Large intestine (tissue), 12 donors: Measurements from ENCODE around the gene ATG101. TPM values are rescaled to one million over a fixed set of nuclear protein-coding genes. Genes with fewer than 3 reads are reported as not detected.

Experiments
- DNase-seq, 2 donors: peaks; one replicate each; pipeline versions ENCODE4 v3.0.0 to v3.0.0-alpha.2; 2013
- H3K27ac ChIP-seq: one replicate; pipeline ENCODE4 v1.5.1; 2013; ENCODE audit warnings: low read length
- H3K27me3 ChIP-seq: 2 replicates; pipeline ENCODE4 v1.6.1; 2013; ENCODE audit warnings: low read length; ENCODE audit not compliant: control insufficient read depth, insufficient read depth
- H3K36me3 ChIP-seq: 2 replicates; pipeline ENCODE4 v1.6.1; 2013; ENCODE audit warnings: low read length; ENCODE audit not compliant: control insufficient read depth, insufficient read depth
- H3K4me1 ChIP-seq: one replicate; pipeline ENCODE4 v1.6.1; 2013; ENCODE audit warnings: low read length; ENCODE audit not compliant: control insufficient read depth, insufficient read depth
- H3K4me3 ChIP-seq: one replicate; pipeline ENCODE4 v1.5.1; 2013; ENCODE audit warnings: low read length
- H3K9me3 ChIP-seq: one replicate; pipeline ENCODE4 v1.6.1; 2013; ENCODE audit warnings: mild to moderate bottlenecking, low read depth, low read length, moderate library complexity; ENCODE audit not compliant: control insufficient read depth
- WGBS: methylation state at CpG from one replicate; pipeline ENCODE4 v1.1.5; 2013; ENCODE audit warnings: low lambda C conversion rate; ENCODE audit not compliant: insufficient coverage; 5-methylcytosine and 5-hydroxymethylcytosine counted together
- long read RNA-seq, 11 donors: transcript quantifications; one replicate each; lab custom pipeline, GENCODE V29; 2026
- polyA plus RNA-seq: library from polyadenylated mRNA; unstranded; fragments of 120-200 nt; gene quantifications from one replicate; pipeline ENCODE4 v1.2.1, GENCODE V29; 2013

ATG101 gene, protein sequence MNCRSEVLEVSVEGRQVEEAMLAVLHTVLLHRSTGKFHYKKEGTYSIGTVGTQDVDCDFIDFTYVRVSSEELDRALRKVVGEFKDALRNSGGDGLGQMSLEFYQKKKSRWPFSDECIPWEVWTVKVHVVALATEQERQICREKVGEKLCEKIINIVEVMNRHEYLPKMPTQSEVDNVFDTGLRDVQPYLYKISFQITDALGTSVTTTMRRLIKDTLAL
- 27.8 TPM for polyA plus RNA-seq
- long read RNA-seq, donor 1, transcript ATG101-201 (4 exons, 1,439 nt) = major isoform, 6 of 6 reads
- long read RNA-seq, donor 1, partial matches to known transcripts = 0 of 6 reads
- long read RNA-seq, donor 1, other reads (novel, unspliced or antisense) = 0 of 6 reads
- long read RNA-seq, donor 2, transcript ATG101-201 (4 exons, 1,439 nt) = major isoform, 18 of 36 reads
- long read RNA-seq, donor 2, partial matches to known transcripts = 18 of 36 reads
- long read RNA-seq, donor 2, other reads (novel, unspliced or antisense) = 0 of 36 reads
- long read RNA-seq, donor 3 = 0 reads
- long read RNA-seq, donor 4, partial matches to known transcripts = 0 of 2 reads
- long read RNA-seq, donor 4, other reads (novel, unspliced or antisense) = 0 of 2 reads
- long read RNA-seq, donor 5, transcript ATG101-201 (4 exons, 1,439 nt) = major isoform, 5 of 15 reads
- long read RNA-seq, donor 5, partial matches to known transcripts = 7 of 15 reads
- long read RNA-seq, donor 5, other reads (novel, unspliced or antisense) = 0 of 15 reads
- long read RNA-seq, donor 6, transcript ATG101-201 (4 exons, 1,439 nt) = major isoform, 12 of 14 reads
- long read RNA-seq, donor 6, partial matches to known transcripts = 0 of 14 reads
- long read RNA-seq, donor 6, other reads (novel, unspliced or antisense) = 0 of 14 reads
- long read RNA-seq, donor 7, partial matches to known transcripts = 7 of 10 reads
- long read RNA-seq, donor 7, other reads (novel, unspliced or antisense) = 0 of 10 reads
- long read RNA-seq, donor 8, transcript ATG101-201 (4 exons, 1,439 nt) = major isoform, 14 of 33 reads
- long read RNA-seq, donor 8, partial matches to known transcripts = 14 of 33 reads
- long read RNA-seq, donor 8, other reads (novel, unspliced or antisense) = 0 of 33 reads
- long read RNA-seq, donor 9, transcript ATG101-201 (4 exons, 1,439 nt) = major isoform, 8 of 9 reads
- long read RNA-seq, donor 9, partial matches to known transcripts = 0 of 9 reads
- long read RNA-seq, donor 9, other reads (novel, unspliced or antisense) = 0 of 9 reads
- long read RNA-seq, donor 10, transcript ATG101-201 (4 exons, 1,439 nt) = major isoform, 14 of 15 reads
- long read RNA-seq, donor 10, partial matches to known transcripts = 0 of 15 reads
- long read RNA-seq, donor 10, other reads (novel, unspliced or antisense) = 0 of 15 reads
- long read RNA-seq, donor 11, transcript ATG101-201 (4 exons, 1,439 nt) = major isoform, 6 of 6 reads
- long read RNA-seq, donor 11, partial matches to known transcripts = 0 of 6 reads
- long read RNA-seq, donor 11, other reads (novel, unspliced or antisense) = 0 of 6 reads

DNA sequence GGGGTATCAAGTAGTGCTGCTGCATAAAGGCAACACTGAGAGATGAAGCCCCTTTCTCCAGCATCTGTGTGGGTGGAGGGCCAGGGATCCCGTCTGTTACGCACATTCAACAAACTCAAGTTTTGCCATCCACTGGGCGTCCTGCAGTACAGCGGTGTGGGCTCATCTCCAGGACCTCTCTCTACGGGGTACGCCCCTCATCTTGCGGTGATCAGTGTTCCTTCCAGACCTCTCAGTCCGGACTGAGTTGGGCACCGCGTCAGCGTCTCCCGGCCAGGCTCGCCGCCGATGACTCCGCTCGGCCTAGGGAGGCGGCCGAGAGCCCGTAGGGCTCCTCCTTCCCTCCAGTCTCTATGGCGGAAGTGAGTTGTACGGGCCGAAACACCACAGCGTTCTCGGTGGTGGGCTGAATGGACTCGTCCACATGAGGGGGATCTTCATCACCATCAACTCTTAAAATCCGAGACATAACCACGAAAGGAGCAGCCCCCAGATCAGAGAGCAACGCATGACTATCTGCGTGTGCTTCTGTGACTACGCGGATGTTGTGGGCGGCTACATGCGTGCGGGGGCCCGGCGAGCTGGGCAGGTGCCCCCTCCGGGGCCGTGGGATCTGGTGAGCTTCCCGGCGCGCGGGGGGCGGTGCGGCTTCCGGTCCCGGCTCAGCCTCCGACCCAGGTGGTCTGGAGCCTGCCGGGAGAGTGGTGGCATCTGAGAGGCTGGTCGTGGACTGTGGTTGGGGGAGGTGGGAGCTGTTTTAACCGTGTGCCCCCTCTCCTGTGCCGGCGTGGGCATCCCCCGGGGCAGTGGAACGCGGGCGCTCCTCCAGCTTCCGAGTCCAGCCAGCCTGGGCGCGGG, at the start of gene ATG101:
Gene ATG101 (plus strand): TSS at position 652 of the 858 bp plus-strand sequence. CDS start 3,673 bp downstream, outside the sequence.
- DNase-seq = peak; percentile 93 to 97
- Histone ChIP-seq H3K9me3 (no peaks in the 10 kb centered on the region), H3K4me3 (peak within 1 kb of the TSS; percentile 76), H3K36me3 (peaks cover 21% of the 10 kb centered on the region), H3K4me1 (peaks cover 8% of the 10 kb centered on the region), H3K27me3 (peaks cover 3% of the 10 kb centered on the region), H3K27ac (peak within 1 kb of the TSS; percentile 58)
- WGBS = no CpG with 5 or more reads among the region's 60 CpGs

DNA sequence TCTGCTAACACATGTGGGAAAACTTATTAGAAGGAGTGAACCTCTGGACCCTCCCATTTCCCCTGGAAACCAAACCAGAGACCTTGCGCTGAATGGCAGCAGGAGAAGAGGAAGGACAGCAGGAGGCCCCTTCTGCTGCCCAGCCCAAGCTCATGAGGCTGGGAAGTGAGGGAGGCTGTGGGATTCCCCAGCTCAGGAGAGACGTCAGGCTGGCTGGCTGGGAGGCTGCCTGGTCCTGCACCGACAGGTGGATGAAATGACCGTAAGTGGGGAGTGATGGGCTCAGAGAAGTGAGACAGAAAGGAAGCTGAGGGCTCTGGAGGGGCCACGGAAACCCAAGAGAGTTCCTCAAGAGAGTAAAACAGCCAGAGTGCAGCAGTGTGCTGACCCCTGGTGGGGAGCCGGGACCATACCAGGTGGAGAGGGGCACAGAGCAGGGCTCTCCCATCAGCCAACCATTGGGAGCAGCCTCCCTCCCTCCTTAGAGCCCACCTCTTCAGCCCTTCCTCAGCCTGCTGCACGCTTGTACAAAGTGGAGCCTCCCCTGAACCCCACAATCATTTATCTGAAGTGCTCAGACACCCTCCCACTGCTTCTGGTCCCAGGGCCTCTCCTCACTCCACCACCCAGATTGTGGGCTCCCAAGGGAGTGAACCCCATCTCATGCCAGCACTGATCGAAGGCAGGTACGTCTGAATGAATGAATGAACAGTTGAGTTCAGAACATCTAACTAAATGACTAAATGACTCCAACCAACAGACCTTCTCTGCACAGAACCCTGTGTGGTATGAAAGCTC, 49.0 kb upstream of the ATG101 start:
- Histone ChIP-seq H3K36me3 (no peaks in the 10 kb centered on the region), H3K9me3 (no peaks in the 10 kb centered on the region), H3K4me1 (peaks cover 14% of the 10 kb centered on the region), H3K27me3 (peaks cover 22% of the 10 kb centered on the region), H3K27ac (no peak overlapping the region), H3K4me3 (no peak overlapping the region)
- DNase-seq = peak in 1 of 2 donors; percentile 40
- 0% methylated on average over 2 of the region's 9 CpGs for WGBS

DNA sequence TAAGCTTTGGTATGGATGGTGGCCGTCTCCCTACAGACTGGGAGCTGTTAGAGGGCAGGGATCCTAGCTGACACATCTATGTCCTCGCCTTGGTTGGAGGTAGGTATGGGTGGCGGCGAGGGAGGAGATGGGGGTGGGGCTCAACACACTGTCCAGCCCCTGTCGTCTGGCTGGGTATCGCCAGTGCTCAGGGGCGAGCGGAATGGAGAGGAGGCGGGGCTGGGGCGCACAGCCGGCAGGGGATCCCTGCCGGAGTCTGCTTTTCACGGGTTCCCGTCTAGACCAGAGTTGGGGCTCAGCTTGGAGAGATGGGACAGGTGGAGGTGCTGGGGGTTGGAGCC, 47.0 kb upstream of the ATG101 start:
- H3K4me3 ChIP-seq = peak overlapping the region; percentile 54
- no peak overlapping the region for H3K27ac ChIP-seq

DNA sequence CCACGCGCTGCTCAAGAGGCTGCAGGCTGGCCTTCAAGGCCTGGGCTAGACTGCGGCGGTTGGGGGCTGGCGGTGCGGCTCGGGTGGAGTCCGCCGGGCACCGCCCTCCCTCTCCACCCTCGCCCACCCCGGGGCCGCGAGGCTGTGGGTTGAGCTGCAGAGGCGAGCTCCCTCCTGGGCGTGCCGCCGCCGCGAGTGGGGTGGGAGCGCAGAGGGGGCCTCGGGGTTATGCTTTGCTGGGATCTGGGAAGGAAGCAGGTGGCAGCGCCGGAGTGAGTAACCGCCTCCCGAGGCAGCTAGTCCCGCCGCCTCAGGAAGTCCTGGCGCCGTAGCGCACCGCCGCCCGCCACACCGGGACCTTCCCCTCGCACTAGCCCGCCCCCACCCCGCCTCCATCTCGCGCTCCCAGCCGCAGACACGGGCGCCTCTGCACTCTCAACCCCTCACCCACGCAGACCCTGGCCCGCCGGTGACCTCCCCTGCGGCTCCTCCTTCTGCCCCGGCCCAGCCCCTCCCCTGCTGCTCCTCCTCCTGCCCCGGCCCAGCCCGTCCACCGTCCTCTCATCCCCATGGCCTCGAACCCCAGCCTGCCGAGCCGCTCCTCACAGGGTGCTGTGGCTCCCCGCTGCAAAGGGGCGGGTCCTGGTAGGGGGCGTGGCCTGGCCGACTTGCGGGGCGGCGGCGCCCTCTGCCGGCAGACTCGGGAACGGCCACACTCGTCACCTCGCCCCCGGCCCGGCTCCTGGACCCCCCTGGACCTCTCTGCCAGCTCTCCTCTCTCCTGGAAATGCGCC, 46.4 kb upstream of the ATG101 start:
- Histone ChIP-seq H3K4me3 (peak overlapping the region; percentile 54), H3K4me1 (peaks cover 17% of the 10 kb centered on the region), H3K36me3 (no peaks in the 10 kb centered on the region), H3K9me3 (no peaks in the 10 kb centered on the region), H3K27ac (peak overlapping the region; percentile 67), H3K27me3 (peaks cover 18% of the 10 kb centered on the region)
- DNase-seq = peak; percentile 71 to 79
- WGBS = no CpG with 5 or more reads among the region's 70 CpGs

More for the DNA sequence above, 47.0 kb upstream of the ATG101 start:
- no CpG with 5 or more reads among the region's 14 CpGs for WGBS
- Histone ChIP-seq H3K9me3 (no peaks in the 10 kb centered on the region), H3K4me1 (peaks cover 17% of the 10 kb centered on the region), H3K27me3 (peaks cover 18% of the 10 kb centered on the region), H3K36me3 (no peaks in the 10 kb centered on the region)
- peak in 1 of 2 donors; percentile 62 for DNase-seq

- no peak for DNase-seq
- Histone ChIP-seq H3K4me3 (peak overlapping the region; percentile 54), H3K27me3 (peaks cover 18% of the 10 kb centered on the region), H3K27ac (peak overlapping the region; percentile 67), H3K9me3 (no peaks in the 10 kb centered on the region), H3K36me3 (no peaks in the 10 kb centered on the region), H3K4me1 (peaks cover 17% of the 10 kb centered on the region)
- 70% methylated on average over 3 of the region's 20 CpGs for WGBS
These were observed 45.6 kb upstream of the ATG101 start for GRCh38 chr12:52023976-52024688.

DNA sequence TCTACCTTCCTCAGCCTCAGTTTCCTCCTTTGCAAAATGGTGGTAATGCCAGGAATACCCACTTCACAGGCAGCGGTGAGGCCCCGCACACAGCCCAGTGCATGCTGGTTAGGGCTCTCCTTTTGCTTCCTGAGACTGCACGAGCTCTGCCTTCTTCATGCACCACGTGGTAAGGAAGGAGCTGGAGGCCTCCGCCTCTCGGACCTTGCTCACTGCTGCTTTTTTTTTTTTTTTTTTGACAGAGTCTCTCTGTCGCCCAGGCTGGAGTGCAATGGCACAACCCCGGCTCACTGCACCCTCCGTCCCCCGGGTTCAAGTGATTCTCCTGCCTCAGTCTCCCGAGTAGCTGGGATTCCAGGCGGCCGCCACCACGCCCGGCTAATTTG, 44.9 kb upstream of the ATG101 start:
- peaks cover 20% of the 10 kb centered on the region for H3K27me3 ChIP-seq
- H3K4me3 ChIP-seq = peak overlapping the region; percentile 54
- peak overlapping the region; percentile 80 for H3K27ac ChIP-seq
- WGBS = no CpG with 5 or more reads among the region's 15 CpGs
- DNase-seq = peak; percentile 93
- H3K4me1 ChIP-seq = peaks cover 17% of the 10 kb centered on the region
- H3K9me3 ChIP-seq = no peaks in the 10 kb centered on the region
- no peaks in the 10 kb centered on the region for H3K36me3 ChIP-seq

DNA sequence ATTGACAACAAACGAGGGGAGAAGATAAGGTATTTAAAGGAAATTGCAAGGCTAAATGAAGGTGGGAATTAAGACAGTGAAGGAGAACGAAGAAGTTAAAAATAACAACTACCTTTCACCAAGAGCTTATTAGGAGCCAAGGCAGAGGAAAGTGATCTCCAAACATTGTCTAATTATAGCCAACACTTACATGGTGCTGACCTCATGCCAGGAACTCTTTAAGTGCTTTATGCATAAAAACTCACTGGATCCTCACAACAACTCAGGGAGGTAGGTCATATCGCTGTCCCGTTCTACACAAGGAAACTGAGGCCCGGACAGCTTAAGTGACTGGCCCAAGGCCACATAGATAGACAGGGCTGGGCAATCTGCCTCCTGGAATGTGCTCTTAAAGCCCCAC, 43.5 kb upstream of the ATG101 start:
- peaks cover 16% of the 10 kb centered on the region for H3K27me3 ChIP-seq
- no peak for DNase-seq
- H3K27ac ChIP-seq = peak overlapping the region; percentile 80
- 33% methylated on average over 2 of the region's 5 CpGs for WGBS
- no peaks in the 10 kb centered on the region for H3K36me3 ChIP-seq
- no peaks in the 10 kb centered on the region for H3K9me3 ChIP-seq
- no peak overlapping the region for H3K4me3 ChIP-seq
- peaks cover 17% of the 10 kb centered on the region for H3K4me1 ChIP-seq
